ENCODE results near the gene MZB1.

MZB1 gene

GRCh38 chr5:139379626-139380449 lies 9.9 kb downstream of the MZB1 start:
- H3K4me3 ChIP-seq (ENCODE audit: low read depth, low read length): no peak overlapping the region

GRCh38 chr5:139378941-139379361 lies 10.8 kb downstream of the MZB1 start:
- no peak for TF ChIP-seq CTCF (conservative IDR thresholded peaks at IDR 0.05; ENCODE audit: low read depth, low read length)
- H3K4me3 ChIP-seq (ENCODE audit: low read depth, low read length): no peak overlapping the region
- no peak for DNase-seq (ENCODE audit: low read depth)

More at GRCh38 chr5:139379626-139380449, 9.9 kb downstream of the MZB1 start:
- no peak for TF ChIP-seq CTCF (conservative IDR thresholded peaks at IDR 0.05; ENCODE audit: low read depth, low read length)
- no peak for DNase-seq (ENCODE audit: low read depth)

GRCh38 chr5:139378101-139378825 lies 11.4 kb downstream of the MZB1 start:
- no peak for DNase-seq (ENCODE audit: low read depth)
- H3K4me3 ChIP-seq (ENCODE audit: low read depth, low read length): no peak overlapping the region
- TF ChIP-seq CTCF (conservative IDR thresholded peaks at IDR 0.05; ENCODE audit: low read depth, low read length): no peak

- TF ChIP-seq CTCF (conservative IDR thresholded peaks at IDR 0.05; ENCODE audit: low read depth, low read length): no peak
- DNase-seq (ENCODE audit: low read depth): no peak
- H3K4me3 ChIP-seq (ENCODE audit: low read depth, low read length): no peak overlapping the region
Measured at GRCh38 chr5:139377226-139377625, 12.5 kb downstream of the MZB1 start.

- DNase-seq (ENCODE audit: low read depth): no peak
- no peak for TF ChIP-seq CTCF (conservative IDR thresholded peaks at IDR 0.05; ENCODE audit: low read depth, low read length)
Measured at GRCh38 chr5:139376364-139376763, 13.3 kb downstream of the MZB1 start.

GRCh38 chr5:139374909-139375308 lies 14.8 kb downstream of the MZB1 start:
- DNase-seq (ENCODE audit: low read depth): no peak
- no peak for TF ChIP-seq CTCF (conservative IDR thresholded peaks at IDR 0.05; ENCODE audit: low read depth, low read length)

More at GRCh38 chr5:139376364-139376763, 13.3 kb downstream of the MZB1 start:
- H3K4me3 ChIP-seq (ENCODE audit: low read depth, low read length): no peak overlapping the region

More at GRCh38 chr5:139374909-139375308, 14.8 kb downstream of the MZB1 start:
- H3K4me3 ChIP-seq (ENCODE audit: low read depth, low read length): no peak overlapping the region

Measured in choroid plexus epithelial cell (primary cell).